Measurements from ENCODE around the gene ZBTB20.

ZBTB20 gene

DNA sequence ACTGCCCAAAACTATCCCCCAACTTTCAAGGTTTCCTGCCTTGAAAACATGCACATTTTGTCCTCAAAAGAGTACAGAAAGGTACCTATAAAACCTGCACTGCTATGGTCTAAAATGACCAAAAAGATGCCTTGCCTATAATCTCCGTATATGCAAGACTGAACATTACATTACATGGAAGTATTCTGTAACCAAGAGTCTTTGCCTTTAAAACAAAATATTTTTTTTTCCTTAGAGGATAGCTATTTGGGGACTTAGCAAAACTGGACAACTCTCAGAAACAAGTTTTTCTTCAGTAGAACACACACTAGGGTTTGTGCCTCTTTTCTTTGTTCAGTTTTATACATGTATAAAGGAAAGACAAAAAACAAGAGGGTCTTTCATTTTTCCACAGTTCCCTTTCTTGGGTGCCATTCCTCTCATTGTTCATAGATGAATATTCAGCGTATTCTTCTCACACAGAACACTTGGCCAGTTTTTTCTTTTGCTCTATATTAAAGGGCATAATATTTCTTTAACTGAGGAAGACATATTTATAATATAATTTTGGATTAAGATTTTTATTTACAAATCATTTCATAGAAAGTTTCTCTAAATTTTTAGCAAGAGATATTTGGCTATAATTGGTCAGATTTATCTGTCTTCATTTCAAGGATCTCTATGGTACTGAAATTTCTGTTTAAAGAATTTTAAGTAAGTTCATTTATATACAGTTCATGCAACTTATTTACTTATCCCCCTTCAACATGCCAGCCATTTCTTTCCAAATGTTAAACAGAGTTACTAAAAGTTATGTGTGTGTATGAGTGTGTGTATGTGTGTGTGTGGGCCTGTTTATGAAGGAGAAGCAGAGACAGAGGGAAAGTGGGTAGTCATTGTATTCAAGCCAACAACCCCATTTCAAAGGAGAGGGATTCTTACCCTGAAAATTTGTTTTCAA, 142.6 kb downstream of the ZBTB20 start:
- no peak for DNase-seq

DNA sequence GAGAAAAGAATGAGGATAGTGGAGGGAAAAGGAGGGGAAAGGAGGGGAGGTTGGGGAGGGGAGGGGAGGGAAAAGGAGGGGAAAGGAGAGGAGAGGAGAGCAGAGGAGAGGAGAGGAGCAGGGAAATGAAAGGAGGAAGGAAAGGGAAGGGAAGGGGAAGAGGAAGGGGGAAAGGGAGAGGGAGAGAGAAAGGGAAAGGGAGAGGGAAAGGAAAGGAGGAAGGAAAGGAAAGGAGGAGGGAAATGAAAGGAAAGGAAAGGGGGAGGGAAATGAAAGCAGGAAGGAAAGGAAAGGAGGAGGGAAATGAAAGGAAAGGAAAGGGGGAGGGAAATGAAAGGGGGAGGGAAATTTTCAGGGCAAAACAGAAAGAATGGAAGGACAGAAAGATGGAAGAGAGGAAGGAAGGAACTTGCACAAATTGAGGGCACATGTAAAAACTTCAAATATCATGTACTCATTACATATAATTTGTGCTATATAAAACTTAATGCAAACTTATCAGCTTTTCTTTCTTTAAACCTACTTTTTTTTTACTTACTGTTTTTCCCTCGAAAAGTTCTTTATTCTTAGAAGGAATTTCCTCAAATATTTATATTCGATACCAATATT, 148.0 kb downstream of the ZBTB20 start:
- no peak for DNase-seq

DNA sequence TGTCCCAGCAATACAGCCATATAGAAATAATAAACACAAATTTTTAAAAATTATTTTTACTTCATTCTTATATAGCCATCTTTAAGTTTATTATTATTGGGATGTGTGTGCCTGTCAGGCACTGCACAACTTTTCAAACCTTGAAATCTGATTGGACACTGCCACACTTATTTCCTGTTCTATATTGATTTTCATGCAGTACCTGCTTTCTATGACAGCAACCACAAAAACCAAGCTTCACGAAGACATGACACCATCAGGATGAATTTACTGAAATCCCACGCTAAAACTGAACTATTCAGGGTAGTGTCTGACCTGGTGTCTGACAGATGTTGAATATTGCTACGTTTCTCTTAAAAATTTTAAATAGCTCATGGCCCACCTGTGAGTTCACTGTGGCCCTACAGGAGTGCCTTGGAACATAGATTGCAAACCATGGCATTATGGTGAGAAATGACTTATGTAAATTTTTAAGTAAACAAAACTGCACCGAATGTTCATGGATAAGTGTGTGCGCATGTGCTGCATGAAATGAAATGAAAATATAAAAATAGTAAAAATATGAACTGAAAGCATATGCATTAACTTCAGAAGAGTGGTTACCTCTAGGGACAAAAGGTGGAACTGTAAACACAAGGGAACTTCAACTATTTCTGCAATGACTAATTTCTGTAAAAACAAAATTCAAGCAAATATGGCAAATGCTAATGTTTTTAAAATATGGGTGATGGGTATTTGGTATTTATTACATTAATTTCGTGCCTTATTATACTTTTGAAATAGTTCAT, 152.3 kb downstream of the ZBTB20 start:
- no peak for DNase-seq

DNA sequence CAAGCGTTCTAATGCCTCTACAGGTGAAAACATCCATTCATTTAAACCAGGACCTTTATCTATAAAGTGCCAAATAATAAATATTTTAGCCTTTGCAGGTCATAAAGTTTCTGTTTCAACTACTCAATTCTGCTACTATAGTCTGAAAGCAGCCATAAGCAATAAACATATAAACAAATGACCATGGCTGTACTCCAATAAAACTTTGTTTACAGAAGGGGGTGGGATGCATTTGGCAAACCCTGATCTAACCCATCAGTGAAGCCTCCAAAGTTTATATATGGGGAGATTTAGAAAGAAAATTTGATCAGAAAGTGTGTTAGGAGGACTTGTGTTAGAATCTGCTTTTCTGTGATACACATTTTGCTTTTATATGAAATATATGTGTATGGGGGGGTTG, 161.3 kb downstream of the ZBTB20 start:
- DNase-seq = no peak

DNA sequence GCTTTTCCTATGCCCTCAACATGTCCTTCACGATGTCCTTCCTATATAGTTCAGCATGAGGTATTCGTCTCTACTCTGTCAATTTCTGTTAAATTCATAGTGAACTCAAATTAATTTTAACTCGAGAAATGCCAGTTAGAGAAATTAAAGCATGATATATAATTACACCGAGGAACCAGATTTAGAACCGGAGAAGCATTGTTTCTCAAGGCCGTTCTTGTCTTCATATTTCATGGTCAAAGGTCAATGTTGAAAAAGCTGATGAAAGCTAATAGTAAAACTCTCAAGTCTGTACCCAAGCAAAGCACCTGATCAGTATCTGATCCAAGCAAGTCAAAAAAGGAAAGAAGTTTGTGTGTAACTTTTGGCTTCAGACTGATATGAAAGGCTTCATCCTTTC, 163.8 kb downstream of the ZBTB20 start:
- no peak for DNase-seq

DNA sequence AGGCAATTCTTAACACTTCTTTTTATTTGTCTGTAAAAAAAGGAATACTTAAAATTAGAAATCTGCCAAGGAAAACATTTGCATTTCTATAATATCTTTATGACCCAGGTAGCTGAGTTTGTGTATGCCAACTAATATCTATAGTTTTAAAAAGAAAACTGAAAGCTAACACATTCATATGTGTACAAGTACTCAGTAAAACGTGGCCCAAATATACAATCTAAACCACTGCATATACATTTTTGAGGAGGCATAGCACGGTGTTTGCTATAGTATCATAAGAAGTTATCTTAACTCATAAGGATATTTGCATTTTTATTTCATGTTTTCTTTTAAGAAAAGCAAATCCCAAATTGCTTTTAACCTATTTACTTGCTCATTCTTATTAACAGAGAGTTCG, 172.7 kb downstream of the ZBTB20 start:
- DNase-seq = no peak

DNA sequence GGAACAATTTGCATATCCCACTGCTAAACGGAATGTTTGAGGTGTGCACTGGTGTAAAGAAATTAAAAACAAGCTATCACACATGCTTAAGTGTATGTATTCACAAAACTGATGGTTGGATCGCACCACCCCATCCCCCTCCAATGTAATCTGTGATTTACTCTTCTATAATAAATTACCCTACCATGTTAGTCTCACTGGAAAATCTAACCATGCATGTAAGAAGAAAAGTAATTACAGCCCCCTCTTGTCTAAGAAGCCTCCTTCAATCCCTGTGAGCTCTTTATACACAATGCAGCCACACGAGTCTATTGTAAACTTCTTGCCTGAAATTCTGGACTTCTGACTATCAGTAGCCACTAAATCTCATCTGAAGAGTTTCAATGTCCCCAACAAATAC, 173.6 kb downstream of the ZBTB20 start:
- DNase-seq = no peak

DNA sequence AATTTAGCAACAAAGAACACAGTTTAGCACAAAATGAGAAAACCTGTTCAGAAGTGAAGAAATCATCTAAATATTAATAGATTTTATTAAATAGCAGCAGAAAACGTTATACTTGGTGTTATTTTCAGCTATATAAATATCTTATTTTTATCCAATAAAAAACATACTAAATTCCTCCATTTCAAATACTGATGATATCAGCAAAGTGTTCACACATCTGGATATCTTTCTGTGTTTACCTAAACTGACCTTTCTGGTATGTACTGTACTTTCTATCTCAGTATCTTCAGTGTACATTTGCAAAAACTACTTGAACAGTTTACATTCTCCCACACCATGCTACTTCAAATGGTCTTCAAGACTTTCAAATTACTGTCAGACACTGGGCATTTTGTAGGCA, 179.9 kb downstream of the ZBTB20 start:
- DNase-seq = no peak

DNA sequence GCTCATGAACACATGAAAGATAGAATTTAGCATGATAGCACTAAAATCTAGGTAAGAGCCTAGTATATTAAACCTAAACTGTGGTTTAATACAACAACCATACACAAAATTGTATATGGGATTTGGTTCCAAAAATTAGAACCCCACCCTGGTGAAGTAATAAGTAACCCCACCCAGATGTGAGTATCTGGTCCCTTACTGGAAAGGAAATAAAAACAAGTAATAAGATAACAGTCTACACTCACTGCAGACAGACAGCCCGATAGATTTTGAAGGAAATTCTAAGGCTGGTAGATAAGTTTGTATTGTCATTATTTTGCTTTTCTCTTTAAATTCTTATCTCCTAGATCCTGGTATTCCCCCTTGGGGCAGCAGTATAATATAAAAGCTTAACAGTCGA, 184.9 kb downstream of the ZBTB20 start:
- DNase-seq = no peak

DNA sequence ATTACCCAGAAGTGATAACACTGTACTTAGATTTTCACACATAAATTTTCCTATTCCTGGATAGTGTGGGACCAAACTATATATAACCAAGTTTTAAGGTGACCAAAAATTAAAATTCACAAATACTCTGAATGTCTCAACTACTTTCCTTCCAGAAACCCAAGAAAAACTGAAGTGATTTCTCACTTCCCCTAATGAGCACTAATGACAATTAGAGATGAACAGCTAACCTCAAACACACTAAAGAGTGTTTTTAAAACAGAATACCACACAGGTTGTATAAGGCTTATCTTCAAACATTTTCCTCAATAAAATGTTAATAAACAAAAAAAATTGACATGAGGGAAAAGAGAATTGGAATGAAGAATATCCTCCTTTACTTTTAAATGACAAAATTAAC, 188.2 kb downstream of the ZBTB20 start:
- no peak for DNase-seq

DNA sequence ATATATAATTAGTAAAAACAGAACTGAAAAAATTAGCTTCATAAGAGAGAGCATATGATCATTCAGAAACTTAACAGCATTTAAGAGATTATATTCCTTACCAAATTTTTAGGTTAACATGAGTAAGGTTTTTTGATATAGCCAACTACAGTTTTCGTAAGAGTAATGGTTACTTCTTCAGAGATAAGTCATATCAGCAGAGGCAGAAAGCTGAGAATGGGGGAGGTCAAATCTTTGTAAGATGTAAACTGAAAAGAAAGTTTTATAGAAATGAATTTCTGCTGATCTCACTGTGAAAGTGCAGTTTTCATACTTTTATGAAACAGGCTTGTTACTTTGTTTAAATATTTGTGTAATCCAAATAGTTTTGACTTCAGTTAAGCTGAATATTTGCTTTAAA, 193.3 kb downstream of the ZBTB20 start:
- no peak for DNase-seq

DNA sequence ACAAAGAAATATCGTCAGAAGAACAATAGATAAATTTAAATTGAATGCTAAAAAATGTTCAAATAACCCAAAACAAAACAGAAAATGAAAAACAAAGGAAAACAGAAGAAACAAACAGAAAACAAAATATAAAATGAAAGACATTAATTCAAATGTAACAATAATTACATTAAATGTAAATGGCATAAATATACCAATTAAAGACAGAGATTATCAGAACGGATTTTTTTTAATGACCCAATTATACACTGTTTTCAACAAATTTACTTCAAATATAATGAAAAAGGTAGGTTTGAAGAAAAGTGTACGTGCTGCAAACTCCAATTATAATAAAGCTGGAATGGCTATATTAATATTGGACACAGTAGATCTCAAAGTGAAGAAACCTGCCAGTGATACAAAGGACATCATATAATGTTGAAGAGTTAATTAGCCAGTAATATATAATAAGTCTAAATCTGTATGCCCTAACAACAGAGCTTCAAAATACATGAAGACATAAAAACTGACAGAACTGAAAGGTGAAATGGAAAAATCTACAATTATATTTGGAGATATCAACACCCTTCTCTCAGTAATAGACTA, 193.8 kb downstream of the ZBTB20 start:
- no peak for DNase-seq

DNA sequence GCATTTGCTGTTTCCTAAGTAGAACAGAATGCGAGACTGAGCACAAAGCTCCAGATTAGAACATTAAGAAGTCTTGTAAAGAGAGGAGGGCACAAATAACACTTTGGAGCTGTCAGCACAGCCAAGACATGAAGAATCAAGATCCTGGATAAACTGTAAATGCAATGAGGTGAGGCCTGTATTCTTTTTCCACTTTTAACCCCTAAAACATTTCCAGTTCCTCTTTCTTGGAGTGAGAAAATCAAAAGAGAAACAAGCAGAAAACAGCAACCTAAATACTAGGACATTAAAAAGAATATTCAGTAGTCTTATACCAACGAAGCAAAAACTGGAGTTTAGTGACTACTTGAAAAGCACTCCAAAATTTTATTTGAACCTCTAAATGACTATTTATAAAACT, 204.3 kb downstream of the ZBTB20 start:
- no peak for DNase-seq

DNA sequence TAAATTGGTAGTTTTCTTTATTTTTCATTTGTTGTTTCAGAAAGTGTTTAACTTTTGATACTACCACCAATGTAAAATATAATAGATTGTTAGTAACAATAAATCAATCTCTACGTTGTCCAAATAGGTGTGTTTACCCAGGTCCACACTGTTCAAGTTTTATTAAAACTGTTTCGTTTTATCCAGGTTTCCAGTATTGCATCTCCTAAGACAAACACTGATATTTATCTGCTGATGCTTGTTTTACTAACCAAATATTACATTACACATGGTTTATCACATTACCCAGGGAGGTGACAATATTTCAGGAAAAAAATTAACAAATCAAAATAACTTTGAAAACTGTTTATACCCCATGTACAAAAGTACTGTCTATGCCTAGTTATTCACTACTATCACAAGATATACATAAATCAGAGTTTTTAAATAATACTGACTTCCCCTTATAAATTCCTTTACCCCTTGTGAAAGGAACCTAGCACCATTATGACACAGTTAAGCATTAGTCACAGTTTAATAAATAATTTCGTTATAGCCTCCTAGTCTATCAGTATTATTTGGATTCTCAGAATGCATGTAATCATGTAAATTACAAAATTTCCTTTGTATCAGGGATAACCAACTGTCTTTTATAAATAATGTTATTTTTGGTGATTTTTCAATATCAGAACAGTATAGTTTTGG, 205.3 kb downstream of the ZBTB20 start:
- DNase-seq = no peak

DNA sequence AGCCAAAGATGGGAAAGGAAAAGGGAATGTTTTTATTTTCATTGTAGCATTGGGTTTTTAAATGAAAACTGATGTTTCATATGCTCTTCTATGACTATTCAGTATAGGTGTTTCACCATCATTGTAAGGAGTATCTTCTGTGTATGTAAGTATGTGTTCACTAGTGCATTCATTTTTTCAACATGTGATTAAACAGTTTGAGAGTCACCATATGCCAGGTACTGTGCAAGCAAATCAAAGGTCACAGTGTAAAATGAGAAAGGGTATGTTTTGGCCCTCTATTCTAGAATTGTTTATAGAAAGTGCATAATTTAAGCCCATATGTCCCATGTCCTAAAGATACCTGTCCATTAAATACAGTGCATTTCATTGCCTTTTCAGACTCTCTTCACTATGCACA, 207.2 kb downstream of the ZBTB20 start:
- DNase-seq = no peak

DNA sequence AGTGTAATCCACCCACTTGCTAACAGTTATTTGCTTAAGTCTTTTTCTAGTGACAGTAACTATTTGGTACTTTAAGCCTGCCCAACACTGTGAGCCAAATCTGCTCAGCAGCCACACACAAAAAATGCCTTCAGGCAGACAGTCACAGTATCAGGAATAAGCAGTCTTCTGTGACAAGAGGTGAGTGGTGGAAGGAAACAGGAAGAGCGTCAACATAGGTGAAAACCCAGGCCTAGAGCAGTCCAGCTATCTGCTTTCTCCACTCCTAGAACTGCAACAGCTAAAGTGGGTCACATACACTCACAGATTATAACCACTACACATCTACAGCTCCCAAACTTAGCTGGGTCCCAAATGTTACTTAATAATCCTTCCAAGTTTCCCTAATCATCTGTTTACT, 213.7 kb downstream of the ZBTB20 start:
- DNase-seq = no peak

DNA sequence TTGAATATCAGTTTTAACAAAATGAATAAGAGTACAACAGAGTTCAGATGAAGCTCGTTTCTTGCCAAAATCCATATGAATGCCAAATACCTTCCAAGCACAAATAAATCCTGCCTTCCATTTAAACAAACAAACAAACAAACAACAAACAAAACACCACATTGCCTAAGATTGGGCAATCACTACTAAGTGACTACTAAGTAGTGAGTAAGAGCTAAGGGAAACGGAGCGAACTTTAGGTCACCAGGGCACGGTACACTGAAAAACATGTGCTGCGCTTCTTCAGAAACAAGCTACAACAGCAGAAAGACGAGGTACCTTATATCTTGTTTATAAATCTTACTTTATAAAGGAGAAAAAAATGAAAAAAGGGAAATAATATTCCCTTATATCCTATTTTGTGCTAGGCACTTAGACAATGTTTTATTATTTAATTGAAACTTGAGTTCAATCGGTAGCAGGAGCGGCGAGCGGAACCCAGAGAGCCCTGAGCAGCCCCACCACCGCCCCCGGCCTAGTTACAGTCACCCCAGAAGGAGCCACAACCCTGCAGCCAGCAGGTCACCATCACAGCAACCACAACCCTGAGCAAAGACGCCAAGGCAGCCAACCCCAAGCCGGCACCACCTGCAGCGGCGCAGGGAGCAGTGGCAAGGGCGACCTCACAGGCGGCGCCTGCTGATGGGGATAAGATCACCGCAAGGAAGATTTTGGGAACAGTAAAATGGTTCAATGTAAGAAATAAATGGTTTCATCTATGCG, 216.9 kb downstream of the ZBTB20 start:
- DNase-seq = no peak

DNA sequence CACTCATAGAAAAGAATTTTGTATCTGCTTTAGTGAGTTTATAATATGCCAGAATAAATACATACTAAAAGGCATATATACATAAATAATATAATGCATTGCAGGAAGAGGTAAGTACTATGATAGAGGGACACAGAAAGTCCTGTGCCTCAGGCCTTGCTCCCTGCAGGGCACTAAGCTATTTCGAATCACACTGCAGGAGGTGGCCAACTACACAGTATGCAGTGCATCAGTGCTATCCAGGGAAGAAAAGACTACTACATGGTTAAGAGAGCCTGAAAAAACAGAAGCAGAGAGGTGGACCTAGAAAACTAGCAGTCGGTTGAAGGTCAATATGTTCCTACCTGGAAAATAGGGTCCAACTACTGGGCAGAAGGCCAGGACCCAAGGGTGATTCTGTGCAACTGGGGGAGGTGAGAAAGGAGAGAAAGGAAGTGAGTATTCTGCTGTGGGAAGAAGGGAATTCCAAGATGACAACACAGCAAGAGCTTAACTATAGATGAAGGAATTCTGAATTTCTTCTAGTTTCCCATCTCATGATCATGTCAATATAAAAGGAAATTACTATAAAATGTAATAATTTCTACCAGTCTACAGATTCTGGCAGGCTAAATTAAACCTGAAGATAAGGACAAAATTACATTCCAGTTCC, 218.0 kb downstream of the ZBTB20 start:
- DNase-seq = peak; percentile 2

DNA sequence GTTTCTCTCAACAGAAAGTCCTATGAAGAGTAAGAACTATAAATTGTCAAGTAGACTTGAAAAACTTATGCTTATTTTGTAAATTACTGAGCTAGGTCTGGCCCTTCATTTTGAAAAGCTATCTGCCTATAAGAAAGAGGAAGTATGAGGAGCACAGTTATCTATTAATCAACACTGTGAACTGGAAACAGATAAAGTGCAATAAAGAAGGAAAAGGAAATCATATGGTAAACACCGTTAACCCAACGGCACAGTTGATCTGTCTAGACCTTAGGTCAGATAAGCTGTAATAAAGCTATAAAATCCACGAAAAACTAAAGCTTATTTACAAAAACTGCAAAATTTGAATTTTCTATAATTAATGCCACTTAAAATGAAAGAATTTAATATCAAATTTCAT, 242.5 kb downstream of the ZBTB20 start:
- DNase-seq = no peak

DNA sequence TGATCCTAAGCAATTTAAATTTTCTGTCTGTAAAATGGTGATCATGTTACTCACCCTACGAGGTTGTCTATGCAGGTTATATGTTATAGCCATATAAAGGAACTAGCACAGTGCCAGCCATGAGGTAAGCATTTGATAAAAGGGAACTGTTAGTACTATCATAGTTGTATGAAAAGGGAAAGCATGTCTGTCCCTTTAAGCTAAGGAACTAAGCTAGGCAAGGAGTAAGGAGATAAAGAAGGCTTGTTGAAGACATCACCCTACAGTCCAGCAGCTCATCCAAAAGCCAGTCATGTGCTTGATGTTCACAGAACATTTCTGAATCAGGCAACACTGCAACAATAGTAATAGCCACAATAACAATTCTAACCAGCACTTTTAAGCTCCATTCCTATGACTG, 243.9 kb downstream of the ZBTB20 start:
- no peak for DNase-seq

DNA sequence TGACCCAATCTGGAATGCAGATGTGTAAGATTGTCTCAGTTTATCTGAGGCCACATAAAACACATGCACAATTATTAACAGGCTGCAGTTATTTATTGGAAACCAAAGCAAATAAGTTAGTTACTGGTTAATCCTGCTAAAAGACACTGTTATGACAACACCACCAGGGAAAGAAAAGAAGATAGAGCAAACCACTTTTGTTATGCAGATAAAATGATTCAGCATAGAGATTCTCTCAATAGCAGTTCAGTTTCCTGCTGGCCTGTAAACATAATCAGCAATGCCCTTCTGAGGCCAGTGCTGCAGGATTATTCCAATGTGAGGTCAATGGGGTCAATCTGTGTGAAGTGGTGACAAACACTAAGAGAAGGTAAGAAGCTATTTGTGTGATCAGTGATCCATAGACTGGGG, 244.4 kb downstream of the ZBTB20 start:
- no peak for DNase-seq

Data from fibroblast of skin of right quadriceps (primary cell).